ENCODE measurements around the gene RAC2.

Gene RAC2

DNA sequence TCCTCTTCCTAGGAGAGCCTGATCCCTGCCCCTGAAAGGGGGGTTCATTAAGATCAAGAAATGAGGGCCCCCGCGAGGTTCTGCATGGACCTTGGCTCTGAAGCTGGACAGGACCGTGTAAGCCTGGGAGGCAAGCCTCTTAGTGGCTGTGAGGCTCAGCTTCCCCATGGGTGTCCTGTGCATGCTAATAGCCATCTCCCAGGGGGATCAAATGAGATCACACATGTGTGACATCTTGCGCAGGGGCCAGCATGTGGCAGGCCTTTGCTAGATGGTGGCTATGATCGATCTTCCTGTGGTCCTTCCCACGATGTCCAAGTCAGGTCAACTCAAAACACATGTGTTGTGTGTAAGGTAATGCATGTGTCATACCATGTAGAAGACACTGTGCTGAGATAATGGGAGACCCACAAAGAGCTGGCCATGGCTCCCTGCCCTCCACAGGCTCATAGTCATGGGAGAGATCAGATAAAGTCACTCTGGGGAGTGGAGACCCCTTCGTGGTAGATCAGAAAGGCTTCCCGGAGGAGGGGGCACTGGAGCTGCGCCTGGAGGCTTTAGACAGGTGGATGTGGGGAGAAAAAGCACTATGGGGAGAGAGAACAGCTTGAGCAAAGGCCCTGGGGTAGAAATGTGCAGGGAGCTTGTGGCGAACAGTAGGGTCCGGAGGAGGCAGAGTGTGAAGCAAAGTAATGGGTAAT lies 3.7 kb downstream of the RAC2 start:
- H3K9me3 ChIP-seq (ENCODE audit: control insufficient read depth, low read length), result no peaks in the 10 kb centered on the region
- H3K4me3 ChIP-seq (ENCODE audit: low read depth, low read length), result no peak overlapping the region
- H3K27me3 ChIP-seq (ENCODE audit: control insufficient read depth, insufficient read depth, low read length), result no peaks in the 10 kb centered on the region
- no peaks in the 10 kb centered on the region for H3K36me3 ChIP-seq (ENCODE audit: control insufficient read depth, insufficient read depth, low read length)
- no peak overlapping the region for H2AFZ ChIP-seq
- no peak overlapping the region for H3K27ac ChIP-seq
- H3K9ac ChIP-seq, result no peak overlapping the region
- no peak overlapping the region for H3K4me2 ChIP-seq (ENCODE audit: low read length)
- no peaks in the 10 kb centered on the region for H3K79me2 ChIP-seq
- TF ChIP-seq, protein P1, sequence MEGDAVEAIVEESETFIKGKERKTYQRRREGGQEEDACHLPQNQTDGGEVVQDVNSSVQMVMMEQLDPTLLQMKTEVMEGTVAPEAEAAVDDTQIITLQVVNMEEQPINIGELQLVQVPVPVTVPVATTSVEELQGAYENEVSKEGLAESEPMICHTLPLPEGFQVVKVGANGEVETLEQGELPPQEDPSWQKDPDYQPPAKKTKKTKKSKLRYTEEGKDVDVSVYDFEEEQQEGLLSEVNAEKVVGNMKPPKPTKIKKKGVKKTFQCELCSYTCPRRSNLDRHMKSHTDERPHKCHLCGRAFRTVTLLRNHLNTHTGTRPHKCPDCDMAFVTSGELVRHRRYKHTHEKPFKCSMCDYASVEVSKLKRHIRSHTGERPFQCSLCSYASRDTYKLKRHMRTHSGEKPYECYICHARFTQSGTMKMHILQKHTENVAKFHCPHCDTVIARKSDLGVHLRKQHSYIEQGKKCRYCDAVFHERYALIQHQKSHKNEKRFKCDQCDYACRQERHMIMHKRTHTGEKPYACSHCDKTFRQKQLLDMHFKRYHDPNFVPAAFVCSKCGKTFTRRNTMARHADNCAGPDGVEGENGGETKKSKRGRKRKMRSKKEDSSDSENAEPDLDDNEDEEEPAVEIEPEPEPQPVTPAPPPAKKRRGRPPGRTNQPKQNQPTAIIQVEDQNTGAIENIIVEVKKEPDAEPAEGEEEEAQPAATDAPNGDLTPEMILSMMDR (IDR thresholded peaks at IDR 0.05), result no peak
- no peaks in the 10 kb centered on the region for H3K4me1 ChIP-seq

DNA sequence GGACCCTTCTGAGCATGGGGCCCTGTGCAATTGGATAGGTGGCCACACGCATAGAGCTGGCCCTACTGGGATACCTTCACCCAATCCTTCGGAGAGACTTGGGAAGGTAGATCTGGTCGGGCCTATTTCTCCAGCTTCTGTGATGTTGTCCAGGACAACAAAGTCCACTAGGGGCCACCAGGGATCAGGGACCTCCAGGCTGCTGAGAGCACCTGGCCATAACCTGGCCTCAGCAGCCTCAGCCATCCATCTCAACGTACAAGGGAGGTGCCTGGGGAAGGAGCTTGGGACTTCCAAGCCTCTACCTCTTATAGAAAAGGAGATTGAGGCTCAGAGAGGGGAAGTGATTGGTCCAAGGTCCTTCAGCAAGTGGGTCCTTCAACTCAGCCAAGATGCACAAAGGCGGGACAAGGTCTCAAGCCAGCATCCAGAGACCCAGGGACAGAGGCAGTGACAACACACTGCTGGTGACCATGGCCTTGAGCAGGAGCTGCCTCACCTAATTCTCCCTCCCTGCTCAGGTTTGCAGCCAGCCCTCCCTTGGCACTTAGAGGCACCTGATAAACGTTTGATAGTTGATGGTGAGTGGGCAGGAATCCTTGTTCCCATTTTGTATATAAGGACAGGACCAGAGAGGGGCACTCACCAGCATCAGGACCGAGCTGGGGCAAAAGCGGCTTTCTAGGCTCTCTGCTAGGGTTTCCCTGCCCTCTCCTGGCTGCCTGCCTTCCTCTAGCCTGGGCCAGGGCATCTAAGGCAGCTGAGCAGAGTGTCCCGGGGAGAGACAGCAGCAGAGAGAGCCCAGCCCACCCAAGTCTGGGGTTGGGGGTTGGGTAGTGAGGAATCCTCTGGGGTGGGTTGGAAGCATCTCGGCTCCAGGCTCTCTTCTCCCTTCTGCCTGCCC lies 4.5 kb downstream of the RAC2 start:
- Histone ChIP-seq H3K9ac (no peak overlapping the region), H3K79me2 (no peaks in the 10 kb centered on the region), H3K4me1 (no peaks in the 10 kb centered on the region), H2AFZ (no peak overlapping the region), H3K4me3 (ENCODE audit: low read depth, low read length) (no peak overlapping the region), H3K27me3 (ENCODE audit: control insufficient read depth, insufficient read depth, low read length) (no peaks in the 10 kb centered on the region), H3K4me2 (ENCODE audit: low read length) (no peak overlapping the region), H3K9me3 (ENCODE audit: control insufficient read depth, low read length) (no peaks in the 10 kb centered on the region), H3K27ac (no peak overlapping the region), H3K36me3 (ENCODE audit: control insufficient read depth, insufficient read depth, low read length) (no peaks in the 10 kb centered on the region)
- TF ChIP-seq, protein P1 (IDR thresholded peaks at IDR 0.05), result no peak

DNA sequence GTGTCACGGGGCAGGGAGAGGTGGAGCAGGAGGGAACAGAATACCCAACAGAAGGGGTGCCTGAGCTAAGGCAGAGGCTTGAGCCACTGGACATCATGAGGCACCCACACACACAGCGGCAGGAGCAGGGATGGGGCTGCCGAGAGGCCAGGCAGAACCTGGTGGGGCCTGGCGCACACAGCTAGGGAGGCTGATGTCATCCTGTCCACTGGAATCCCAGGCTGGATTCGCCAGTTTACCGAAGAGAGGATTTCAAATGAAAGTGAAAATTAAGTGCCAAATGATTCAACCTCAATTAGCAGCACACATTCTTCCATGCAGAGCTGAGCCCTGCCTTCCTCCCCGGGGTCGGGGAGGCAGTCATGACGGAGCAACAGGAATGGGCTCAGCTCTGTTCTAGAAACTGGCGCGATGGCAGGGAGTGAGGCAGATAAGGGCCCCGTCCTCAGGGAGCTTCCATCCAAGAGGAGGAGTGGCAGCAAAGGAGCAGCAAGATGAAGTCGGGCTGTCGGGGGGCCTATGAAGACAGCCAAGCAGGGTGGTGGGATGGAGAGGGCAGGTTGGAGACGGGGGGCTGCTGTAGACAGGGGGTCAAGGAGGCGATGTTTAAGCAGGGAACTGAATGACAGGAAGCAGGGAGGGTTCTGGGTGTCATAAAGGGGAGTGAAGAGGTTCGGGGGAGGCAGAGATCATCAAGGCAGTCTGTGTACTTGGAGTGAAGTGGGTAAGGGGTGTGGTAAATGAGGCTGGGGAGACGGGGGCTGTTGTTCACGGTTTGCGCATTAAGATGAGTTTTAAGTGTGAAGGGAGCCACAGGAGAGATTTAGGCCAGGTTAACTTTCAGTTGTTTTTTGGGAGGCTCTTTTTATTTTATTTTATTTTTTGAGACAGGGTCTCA lies 6.4 kb downstream of the RAC2 start:
- H3K9me3 ChIP-seq (ENCODE audit: control insufficient read depth, low read length), result no peaks in the 10 kb centered on the region
- no peaks in the 10 kb centered on the region for H3K27me3 ChIP-seq (ENCODE audit: control insufficient read depth, insufficient read depth, low read length)
- H3K79me2 ChIP-seq, result no peaks in the 10 kb centered on the region
- TF ChIP-seq, protein P1 (IDR thresholded peaks at IDR 0.05), result no peak
- H3K27ac ChIP-seq, result no peak overlapping the region
- no peak overlapping the region for H3K9ac ChIP-seq
- no peaks in the 10 kb centered on the region for H3K36me3 ChIP-seq (ENCODE audit: control insufficient read depth, insufficient read depth, low read length)
- H3K4me3 ChIP-seq (ENCODE audit: low read depth, low read length), result no peak overlapping the region
- no peak overlapping the region for H3K4me2 ChIP-seq (ENCODE audit: low read length)
- no peaks in the 10 kb centered on the region for H3K4me1 ChIP-seq
- no peak overlapping the region for H2AFZ ChIP-seq

DNA sequence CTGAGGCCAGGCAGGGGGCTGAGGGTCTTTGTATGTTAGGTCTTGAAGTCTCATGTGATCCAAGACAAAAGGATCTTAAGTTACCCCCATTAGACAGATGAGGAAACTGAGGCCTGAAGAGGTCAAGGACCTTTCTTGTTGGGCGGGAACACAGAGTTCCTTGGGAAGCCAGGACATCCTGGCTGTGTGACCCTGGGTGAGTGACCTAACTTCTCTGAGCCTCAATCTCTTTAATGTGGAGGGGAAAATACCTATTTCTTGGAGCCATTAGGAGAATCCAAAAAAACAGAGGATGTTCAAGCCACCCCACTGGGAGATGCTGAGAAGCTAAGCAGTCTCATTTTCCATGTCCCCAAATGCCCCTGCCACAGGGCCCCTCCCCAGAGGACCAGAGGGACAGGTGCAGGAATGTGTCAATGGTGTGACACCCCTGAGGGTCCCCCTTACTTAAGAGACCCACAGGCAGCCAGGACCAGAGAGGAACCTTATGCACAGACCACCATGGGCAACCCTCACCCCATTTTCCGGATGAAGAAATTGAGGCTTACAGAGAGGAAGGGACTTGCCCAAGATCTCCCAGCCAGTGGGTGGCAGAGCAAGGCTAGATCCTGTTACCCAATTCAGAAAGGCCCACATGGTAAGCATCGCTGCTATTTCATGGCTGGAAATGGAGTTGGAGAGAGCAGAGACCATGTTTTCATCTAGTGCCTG lies 8.0 kb downstream of the RAC2 start:
- Histone ChIP-seq H2AFZ (no peak overlapping the region), H3K4me1 (no peaks in the 10 kb centered on the region), H3K27ac (no peak overlapping the region), H3K27me3 (ENCODE audit: control insufficient read depth, insufficient read depth, low read length) (no peaks in the 10 kb centered on the region), H3K79me2 (no peaks in the 10 kb centered on the region), H3K4me2 (ENCODE audit: low read length) (no peak overlapping the region), H3K4me3 (ENCODE audit: low read depth, low read length) (no peak overlapping the region), H3K36me3 (ENCODE audit: control insufficient read depth, insufficient read depth, low read length) (no peaks in the 10 kb centered on the region), H3K9me3 (ENCODE audit: control insufficient read depth, low read length) (no peaks in the 10 kb centered on the region), H3K9ac (no peak overlapping the region)
- TF ChIP-seq, protein P1 (IDR thresholded peaks at IDR 0.05), result no peak
